ENCODE measurements around the gene RUVBL2.

The RUVBL2 gene

DNA sequence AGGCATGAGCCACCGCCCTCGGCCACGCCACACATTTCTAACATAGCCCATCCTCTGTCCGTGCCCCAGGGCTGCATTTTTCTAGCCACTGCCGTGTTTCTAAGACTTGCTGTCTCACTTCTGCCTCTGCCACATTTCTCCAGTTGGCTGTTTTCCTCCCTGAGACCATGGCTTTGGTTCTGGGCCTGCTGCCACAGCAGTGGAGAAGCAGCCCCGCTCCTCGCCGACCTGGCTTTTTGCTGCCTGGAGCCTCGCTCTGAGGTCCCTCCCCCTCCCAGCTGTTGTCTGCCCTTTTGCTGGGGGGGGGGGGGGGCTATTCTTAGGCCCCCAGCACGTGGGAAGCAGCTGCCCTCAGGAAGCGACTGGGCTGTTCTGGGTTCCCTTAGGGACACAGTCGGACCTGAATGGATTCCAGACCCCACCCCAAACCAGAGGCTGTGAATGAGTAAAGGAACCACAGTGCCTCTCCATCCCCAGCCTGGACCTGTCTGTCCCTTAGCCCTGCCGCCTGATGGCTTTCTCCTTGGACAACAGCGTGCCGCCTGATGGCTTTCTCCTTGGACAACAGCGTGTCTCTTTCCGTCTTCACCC, 3.9 kb upstream of the RUVBL2 start:
- DNase-seq = no peak

DNA sequence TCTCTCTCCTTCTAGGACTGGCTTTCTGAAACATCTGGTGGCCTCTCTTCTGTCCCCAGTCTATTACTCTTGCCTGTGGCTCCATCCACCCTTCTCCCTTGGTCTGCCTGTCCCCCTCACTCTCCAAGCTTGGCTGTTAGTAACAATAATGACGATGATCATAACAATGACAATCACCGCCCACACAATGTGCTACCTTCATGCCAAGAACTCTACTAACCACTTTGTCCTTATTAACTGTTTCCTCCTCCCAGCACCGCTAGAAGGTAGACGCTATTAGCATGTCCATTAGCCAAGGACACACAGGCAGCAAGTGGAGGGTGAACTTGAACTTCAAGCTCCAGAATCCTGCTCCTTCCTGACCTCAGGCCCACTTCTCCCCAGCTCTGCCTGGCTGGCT, 3.3 kb upstream of the RUVBL2 start:
- no peak for DNase-seq

DNA sequence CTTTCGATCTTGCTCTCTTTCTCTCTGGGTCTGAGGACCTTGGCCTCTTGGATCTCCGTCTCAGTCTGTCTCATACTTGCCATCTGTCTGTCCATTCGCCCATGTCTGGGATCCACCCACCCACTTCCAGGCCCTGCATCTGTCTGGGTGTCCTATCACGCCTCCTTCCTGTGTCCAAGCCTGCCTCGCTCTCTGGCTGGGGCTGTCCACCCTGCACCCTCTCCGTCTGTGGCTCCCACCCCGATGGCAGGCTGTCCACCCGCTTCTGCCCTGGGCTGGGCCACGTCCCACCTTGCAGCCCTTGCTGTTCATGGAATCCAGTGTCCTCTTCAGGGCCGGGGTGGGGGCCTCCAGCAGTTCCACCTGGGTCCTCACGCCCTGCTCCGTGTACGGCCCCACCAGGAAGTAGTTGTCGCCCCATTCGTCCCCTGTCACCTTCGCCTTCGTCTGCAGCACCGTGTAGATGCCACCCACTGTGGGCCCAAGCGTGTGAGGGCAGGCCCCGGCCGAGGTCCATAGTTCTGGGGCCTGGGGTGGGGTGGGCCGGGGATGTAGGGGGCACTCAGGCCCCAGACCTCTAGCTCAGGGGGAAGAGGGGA, 2.6 kb upstream of the RUVBL2 start:
- DNase-seq = no peak

DNA sequence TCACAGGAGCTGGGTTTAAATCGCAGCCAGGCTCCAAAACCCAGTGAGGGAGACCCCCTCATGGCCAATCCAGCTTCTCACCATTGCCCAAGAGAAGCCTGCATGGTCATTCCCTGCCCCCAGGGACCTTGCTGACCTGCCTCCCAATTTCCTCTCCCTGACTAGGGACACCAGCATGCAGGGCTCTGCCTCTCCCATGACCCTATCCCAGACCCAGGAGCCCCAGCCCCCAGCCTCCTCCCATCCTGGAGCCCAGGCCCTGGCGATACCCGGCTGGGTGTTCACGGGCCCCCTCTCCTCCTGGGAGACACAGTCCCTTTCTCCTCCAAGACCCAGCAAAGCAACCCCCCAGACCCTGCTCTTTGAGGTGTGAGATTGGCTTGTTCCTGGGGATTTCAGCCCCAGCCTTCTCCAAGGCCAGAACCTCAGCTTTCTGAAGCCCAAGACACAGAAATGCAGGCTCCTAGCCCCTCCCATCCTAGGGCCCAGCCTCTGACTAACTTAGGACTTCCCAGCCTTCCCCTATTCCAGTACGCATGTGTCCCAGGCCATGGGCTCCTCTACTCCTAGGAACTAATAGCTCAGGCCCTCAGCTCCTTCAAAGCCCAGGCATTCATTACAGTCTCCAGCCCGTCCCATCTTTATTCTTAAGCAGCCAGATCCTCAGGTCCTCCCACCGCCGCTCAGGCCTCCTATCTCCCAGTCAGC, 1.7 kb upstream of the RUVBL2 start:
- no peak for DNase-seq

DNA sequence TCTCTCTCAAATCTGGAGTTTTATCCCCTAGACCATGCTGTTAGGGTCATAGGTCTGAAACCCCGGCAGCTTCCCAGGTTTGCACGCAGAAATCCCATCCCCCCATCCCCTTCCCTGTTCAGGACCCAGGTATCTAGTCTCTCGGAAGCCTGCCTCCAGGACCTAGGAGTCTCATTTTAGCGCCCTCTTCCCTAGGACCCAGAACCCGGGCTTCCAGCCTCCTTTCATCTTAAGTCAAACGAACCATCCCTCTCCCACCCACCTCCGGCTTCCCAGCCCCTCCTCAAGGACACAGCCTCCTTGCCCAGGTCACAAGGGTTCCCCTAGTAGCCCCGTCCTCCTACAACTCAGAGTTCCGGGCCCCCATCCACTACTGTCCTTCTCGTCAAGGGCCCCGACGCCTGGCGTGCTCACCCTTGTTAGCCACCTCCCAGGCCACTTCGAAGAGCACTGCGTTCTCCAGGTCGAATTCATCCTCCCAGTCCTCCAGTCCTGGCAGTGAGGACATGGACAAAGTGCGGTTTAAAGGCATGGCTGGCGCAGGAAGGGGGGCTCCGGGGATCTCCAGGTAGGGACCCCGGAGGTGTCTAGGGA, 1.0 kb upstream of the RUVBL2 start:
- no peak for DNase-seq

DNA sequence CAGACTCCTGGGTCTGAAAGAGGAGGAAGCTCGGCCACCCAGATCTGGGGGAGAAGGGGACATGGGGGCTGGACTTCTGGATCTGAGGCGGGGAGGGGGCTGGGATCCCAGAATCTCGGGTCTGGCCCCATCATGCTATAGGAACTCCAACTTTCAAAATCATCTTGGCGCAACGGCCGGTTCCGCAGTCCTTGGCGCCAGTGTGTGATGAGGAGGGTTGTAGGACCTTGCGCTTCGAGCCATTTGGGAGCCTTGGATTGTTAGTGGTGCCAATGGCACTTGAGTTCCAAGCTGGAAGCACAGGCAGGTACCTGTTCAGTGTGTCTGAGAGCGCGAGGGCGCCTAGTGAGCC, 324 bp downstream of the RUVBL2 start:
- DNase-seq = no peak

DNA sequence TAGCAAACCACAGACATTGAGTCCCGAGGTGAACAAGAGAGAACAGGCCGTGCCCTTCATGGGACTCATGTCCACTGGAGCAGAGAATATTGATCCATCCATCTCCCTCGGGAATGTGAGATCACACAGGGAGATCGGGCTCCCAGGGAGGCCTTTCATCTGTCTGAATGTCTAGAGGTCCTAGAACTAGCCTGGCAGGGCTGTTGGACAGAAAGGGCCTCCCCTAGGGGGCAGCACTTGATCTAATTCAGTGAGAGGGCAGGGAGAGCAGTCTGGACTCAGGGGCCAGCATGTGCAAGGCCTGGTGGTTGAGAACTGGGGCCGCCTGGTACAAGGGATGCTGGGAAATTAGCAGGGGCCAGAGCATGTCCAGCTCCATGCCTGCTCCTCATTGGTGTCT, 4.3 kb downstream of the RUVBL2 start:
- peak; percentile 81 for DNase-seq

DNA sequence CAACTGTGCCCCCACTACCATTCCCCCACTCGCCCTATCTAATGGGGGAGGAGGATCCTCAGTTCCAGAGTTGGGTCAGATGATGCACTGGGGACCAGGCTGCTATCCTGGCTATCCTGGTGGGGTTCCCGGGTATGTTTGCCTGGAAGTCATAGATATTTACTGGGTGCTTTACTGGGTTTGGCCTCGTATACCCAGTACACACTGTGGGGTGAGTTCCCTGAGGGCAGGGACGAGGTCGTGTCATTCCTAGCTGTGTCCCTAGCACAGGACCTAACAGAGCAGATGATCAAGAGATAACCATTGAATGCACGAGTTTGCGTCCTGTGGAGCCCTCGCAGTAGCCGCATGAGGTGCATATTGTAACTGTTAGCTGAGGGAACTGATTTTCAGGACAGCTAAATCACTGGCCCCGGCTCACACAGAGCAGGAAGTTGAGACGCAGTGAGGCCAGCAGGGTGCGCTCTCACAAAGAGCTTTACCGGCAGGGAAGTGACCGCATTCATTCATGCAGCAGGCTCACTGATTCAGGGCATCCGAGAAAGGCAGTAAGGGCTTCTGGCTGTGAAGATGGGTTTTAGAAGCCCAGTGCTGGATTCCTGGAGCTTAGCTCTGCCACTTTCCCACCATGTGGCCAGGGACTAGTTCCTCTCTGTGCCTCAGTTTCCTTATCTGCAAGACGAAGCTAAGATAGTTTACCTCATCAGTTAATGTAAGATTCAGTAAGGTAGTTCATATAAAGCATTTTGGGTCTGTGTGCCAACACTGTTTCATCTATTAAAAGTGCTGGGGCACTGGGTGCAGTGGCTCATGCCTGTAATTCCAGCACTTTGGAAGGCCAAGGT, 6.0 kb downstream of the RUVBL2 start:
- peak; percentile 81 for DNase-seq

DNA sequence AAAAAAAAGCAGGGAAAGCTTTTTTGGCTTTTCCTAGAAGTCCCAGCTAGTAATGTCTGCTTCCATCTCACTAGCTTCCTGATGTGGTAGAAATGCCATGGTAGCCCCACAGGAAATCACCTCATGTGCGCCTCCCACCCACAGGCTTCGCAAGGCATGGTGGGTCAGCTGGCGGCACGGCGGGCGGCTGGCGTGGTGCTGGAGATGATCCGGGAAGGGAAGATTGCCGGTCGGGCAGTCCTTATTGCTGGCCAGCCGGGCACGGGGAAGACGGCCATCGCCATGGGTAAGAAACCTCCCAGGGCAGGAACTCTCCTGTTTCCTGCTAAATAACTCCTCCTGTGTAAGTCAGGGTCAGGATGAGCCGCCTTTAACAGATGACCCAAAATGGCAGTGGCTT, 10.4 kb downstream of the RUVBL2 start:
- DNase-seq = no peak

DNA sequence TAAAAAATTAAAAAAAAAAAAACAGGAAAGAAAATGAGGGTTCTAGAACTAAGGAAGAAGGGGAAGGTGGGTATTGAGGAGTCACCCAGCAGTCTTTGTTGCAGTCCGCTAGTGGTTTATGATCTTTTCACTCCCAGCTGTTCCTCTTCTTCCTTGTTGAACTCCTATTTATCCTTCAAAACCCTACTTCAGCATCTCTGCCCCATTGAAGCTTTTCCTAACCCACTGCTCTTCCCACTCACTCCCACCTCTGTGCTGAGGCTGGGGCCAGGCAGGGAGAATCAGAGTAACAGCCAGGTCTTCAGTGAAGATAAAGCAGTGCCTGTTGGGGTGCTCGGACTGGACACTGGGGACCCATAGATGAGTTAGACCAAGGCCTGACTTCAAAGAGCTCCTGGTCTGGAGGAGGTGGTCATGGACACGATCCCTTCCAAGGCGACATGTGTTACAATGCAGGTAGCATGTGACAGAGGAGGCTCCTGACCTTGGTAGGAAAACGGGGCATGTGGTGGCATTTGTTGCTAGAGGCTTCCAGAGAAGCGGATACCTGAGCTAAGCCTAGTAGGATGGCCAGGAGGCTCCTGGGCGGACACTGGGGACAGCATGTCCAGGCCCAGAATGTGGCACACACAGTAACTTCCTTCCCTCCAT, 11.4 kb downstream of the RUVBL2 start:
- no peak for DNase-seq

DNA sequence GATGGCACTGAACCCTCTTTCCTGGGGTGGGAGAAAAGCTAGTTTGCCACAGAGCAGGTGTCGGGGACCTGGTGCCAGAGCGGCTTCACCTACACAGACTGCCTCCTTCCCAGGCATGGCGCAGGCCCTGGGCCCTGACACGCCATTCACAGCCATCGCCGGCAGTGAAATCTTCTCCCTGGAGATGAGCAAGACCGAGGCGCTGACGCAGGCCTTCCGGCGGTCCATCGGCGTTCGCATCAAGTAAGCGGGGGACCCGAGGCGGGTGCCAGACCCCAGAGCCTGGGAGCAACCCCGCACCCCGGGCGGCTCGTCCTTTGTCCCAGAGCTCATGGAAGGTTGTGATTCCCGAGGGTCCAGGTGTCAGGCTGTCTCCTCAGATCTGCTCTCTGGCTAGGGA, 13.2 kb downstream of the RUVBL2 start:
- no peak for DNase-seq

DNA sequence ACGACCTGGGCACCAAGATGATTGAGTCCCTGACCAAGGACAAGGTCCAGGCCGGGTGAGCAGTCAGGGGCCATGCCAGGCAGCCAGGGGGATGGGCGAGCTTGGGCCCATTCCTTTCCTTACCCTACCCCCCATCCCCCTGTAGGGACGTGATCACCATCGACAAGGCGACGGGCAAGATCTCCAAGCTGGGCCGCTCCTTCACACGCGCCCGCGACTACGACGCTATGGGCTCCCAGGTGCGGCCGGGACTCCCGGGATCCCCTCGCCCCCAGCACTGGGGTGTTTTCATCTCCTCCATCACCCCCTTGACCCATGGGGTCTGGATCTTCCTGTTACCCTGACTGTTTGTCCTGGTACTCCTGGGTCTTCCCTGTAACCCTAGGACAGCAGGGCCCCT, 16.1 kb downstream of the RUVBL2 start:
- no peak for DNase-seq

DNA sequence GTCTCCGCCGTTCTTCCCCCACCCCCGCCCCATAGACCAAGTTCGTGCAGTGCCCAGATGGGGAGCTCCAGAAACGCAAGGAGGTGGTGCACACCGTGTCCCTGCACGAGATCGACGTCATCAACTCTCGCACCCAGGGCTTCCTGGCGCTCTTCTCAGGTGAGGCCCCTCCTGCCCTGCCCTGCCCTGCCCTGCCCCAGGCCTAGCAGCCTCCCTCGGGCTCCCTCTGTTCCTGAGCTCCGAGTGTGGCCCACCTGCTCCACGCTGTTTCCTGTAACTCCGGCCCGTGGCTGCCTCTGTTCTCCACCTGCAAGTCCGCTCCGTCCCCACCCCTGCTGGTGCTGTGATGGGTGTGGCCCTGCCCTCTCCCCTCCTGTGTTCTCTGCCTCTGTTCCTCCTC, 16.8 kb downstream of the RUVBL2 start:
- DNase-seq = no peak

DNA sequence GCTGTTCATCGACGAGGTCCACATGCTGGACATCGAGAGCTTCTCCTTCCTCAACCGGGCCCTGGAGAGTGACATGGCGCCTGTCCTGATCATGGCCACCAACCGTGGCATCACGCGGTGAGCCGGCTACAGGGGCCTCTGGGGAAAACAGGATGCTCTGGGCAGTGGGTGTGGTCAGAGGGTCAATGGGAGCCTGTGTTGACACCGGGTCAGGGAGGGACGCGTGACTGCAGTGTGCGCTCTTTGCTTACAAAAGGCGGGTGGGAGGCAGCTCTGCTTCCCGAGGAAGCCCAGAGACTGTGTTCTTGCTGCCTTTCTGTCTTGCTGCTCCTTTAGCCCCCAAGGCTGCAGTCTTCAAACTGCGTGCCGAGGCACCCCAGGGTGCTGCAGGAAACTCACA, 17.5 kb downstream of the RUVBL2 start:
- DNase-seq = no peak

DNA sequence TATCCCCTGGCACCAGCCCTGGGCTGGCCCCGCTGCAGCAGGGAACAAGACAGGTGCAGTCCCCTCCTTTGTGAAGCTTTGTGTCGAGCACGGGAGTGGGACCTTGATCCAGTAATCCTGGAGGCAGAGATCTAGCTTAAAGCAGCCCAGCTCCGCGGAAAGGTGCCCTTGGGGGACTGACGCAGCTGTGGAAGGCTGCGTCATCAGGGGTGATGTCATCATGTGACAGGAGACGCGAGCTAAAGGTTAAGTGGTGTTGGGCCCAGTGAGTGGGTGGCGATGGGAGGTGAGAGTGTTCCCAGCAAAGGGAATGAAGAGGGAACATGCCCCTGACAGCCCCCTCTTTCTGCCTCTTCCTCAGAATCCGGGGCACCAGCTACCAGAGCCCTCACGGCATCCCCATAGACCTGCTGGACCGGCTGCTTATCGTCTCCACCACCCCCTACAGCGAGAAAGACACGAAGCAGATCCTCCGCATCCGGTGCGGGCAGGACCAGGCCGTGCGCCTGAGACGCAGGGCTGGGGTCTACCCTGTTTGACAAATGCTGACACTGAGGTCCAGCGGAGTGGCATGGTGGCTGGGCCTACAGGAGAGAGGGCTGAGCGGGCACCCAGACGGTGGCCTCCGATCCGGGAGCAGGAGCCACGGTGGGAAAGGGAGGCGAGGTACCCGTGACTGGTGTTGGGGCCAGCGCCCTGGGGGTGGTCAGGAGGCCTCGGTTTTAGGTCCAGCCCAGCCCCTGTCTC, 20.6 kb downstream of the RUVBL2 start:
- no peak for DNase-seq

DNA sequence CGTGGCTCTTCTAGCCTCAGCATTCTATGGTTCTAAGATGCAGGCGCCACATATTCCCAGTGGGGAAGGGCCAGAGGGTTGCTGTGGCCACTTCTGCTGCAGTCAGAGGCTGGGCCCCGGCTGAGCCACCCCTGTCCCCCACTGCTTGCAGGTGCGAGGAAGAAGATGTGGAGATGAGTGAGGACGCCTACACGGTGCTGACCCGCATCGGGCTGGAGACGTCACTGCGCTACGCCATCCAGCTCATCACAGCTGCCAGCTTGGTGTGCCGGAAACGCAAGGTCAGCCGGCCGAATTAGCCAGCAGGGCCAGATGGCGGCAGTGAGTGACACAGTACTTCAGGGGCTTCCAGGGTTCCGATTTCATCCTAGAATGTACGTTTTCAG, 21.2 kb downstream of the RUVBL2 start:
- no peak for DNase-seq

DNA sequence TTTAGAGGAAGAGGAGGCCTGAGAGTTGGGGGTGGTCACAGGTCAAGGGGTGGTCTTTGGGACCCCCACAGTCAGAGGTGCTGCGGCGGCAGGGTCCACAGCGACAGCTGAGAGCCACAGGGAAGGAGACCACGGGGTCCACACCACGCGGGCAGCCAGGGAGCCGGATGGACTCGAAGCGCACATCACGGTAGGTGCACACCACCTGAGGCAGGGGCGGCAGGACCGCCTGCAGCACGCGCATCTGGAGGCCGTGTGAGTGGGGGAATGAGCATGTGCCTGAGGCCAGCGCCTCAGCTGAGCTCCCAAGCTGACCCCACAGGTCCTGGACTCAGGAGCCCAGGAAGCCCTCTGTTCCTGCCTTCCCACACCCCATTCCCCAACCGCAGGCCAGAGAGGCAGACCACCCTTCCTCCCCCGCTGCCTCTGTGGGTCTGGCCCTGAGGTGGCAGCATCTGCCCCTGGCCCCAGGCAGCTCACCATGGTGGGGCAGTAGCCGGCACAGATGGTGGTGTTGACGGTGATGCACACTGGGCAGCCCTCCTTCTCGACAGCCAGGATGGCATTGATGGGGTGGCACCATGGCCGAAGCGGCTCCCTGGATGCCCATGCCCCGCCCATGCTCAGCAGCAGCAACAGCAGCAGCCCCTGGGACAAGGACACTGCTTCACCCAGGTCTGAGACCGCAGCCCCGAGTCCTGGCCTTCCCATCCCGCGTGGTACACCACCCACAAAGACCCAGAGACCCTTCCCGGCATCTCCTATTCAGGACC, 22.6 kb downstream of the RUVBL2 start:
- no peak for DNase-seq

DNA sequence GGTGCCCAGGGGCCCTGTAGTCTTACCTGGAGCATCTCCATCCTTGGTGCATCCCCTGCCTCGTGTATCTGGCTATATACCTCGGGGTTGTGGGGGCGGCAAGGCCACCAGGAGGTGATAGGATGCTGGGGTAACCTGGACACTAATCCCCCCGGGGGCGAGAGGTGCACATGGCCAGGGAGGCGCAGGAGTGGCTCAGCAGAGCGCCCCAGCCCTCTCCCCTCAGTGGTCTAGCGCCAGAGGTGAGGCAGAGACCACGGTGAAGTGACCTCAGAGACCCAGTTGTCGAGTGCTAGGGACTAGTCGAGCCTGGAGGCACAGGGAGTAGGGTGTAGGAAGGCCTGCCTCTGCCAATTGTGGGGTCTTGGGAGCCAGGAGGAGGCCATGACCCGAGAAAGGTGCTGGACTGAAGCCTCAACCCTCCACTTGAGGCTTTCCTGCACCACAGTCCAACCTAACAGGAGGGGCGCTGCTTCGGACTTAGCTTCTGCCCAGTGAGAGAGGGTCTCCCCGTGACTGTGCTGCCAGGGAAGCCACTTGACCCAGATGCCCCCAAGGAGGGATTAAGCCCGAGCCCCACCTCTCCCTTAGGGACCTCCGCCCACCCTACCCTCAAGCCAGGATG, 23.5 kb downstream of the RUVBL2 start, which contains the start of gene LHB:
LHB (minus strand) TSS at position 51 of the 625 bp plus-strand sequence; CDS start at position 41, 10 bp downstream.
- DNase-seq = no peak

DNA sequence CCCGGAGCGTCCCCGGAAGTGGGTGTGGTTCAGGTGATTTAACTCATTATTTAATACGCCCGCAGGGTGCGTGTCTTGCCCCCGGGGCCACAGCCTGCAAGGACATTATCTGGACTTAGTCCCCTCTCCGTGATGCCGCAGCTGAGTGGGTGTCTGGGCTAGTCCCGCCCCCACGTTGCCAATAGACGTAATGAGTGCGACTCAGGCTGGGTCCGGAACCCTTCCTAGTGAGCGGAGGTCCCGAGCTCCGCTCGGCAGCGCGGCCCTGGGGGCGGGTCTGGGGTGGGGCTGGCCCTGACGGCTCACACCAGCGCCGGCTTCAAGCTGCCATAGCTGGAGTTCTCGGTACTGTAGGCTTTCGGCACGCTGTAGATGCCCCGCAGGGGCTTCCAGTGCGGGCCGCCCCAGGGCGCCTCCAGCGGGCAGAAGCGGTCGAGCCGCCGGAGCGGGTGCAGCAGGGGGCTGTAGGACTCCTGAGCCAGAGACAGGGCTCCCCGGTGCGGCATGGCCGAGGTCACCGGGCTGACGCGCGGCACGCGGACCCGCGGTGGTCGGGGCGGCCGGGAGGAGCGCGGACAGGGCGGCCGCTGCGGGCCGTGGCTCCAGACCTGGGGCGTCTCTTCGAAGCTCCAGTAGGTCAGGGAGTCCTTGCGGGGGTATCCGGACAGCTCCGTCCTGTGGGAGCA, 24.1 kb downstream of the RUVBL2 start:
- DNase-seq = peak; percentile 84
